ENCODE data around the gene ABAT.
A peak's percentile ranks its signal among the peaks of the same experiment; 100 is the strongest.
"Not testable (repeated sequence)": the region's sequence is repeated elsewhere in the genome, so short reads cannot be mapped to it uniquely, and the experiment has no call there.

ABAT gene

DNA sequence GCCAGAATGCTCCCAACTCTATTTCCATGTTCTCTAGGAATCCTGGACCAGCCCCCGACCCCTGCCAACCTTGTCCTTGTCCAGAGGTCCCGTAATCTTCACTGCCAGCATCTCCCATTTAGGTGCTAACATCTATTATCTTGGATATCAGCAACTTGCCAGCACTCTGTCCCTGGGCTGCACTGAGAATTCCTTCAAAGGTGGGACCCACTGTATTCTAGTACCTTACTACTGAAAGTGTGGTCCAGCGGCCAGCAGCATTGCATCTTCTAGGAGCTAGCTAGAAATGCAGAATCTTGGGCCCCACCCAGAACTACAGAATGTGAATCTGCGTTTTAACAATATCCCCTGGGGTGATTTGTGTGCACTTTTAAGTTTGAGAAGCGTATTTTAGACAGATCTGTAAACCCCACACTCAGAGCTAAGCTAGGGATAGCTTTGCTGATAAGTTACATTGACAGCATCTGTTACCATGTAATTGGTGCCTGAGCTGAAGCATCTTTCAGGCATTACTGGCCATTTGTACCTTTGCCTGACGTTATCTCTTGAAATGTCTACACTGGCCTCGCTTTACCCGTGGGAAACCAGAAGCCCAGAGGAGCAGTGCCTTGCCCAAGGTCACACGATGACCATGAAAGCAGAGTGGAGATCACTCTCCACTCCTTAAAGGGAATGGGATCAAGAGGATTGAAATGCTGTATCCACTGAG, 8.3 kb downstream of the ABAT start:
- no peak for DNase-seq (ENCODE audit: low spot score)

DNA sequence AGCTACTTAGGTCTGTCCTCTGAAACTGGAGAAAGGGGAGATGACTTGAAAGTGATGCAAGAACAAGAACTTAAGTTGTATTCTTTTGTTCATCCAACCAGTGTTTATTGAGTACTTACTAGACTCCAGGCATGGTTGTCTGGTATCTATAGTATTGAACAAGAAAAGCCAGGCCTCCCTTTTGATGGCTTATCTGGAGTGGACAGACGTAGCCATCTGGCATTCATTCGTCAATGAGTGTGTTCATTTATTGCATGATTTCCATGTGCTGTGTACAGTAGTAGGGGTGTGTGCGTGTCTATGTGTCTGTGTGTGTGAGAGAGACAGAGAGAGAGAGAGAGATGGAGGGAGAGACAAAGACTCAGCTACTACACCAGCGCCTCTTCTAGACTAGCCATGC, 9.2 kb downstream of the ABAT start:
- no peak for DNase-seq (ENCODE audit: low spot score)

DNA sequence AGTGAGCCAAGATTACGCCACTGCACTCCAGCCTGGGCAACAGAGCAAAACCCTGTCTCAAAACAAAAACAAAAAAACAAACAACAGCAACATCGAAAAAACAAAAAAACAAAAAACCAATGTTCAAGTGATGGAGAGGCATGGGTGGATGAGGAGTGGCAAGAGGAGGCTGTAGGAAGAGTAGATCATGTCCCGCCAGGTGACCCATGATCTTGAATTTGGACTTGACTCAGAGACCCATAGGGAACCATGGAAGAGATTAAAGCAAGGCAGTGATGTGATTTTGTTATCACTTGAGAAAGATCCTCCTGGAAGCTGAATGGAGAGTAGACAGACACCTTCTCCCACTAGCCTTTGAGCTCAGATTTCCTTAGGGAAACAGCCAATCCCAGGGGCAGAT, 11.2 kb downstream of the ABAT start:
- no peak for DNase-seq (ENCODE audit: low spot score)

DNA sequence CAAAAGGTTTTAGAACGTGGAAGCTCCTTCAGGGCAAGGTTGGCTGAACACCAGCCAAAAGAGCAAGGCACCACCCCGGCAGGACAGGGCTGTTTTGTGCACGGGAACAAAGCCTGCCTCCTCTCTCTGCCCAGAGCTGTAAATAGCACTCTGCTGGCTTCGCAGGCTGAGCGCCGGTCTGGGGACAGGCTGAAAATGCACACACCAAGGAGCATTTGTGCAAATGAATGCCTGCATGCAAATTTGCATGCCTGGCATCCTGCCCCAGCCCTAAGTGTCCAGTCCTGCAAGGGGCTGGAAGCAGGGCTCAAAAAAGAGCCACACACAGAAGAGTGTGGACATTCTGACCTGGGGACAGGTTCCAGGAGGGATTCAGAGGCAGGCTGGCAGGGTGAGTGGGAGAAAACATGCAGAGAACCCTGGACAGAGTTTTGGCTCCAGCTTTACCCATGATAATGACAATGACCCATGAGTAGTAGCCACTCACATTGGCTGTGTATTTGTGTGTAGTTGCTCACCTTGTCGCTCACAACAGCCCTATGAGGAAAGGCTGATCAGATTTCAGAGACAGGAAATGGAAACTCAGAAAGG, 11.7 kb downstream of the ABAT start:
- peak; percentile 37 for DNase-seq (ENCODE audit: low spot score)

DNA sequence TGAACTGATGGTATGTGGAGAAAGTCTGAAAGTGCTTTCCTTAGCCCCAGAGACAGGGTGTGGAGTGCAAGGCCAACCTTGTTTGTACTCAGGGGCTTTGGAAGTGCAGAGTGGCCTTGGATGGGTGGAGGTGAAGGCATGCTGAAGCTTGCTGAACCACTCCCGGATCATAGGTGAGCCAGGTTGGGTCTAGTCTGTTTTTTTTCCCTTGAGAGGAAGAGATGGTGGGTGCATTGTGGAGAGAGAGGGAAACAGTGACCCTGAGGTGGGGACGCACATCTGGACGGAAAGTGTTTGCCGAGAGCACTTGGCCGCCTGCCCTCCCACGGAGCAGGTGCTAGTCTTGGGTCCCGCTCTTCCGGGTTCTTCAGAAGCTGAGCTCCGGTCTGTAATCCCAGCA, 12.5 kb downstream of the ABAT start:
- no peak for DNase-seq (ENCODE audit: low spot score)

DNA sequence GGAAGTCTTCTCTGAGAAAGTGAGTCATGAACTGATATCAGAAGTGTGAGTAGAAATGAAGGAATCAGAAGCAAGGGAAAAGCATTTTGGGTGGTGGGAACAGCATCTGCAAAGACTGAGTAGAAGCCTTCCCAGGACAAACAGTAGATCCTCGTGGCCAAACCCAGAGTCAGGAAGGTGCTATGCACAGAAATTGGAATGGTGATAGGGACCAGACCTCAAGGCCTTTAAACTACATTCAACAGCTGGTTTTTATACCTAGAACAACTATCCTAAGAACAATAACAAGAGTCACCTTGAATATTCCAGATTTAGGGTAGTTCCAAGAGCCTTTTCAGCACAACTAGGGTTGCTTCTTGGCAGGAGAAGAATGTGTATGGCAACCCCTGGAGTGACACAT, 15.3 kb downstream of the ABAT start:
- DNase-seq (ENCODE audit: low spot score): no peak

DNA sequence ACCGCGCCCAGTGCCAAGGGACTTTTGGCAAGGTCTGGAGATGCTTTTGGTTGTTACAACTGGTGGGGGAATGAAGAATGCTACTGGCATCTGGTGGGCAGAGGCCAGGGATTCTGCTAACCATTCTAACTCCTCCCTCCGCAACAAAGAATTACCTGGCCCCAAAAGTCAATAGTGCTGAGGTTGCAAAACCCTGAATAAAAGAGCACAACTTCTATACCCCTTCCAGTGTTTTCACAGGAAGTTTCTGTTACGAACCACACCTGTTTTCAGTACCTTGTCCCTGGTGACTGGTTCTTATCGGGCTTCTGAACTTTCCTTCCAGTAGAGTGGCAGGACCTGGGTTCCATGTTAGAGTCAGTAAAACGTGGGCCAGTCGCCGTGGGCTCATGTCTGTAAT, 17.3 kb downstream of the ABAT start:
- no peak for DNase-seq (ENCODE audit: low spot score)

DNA sequence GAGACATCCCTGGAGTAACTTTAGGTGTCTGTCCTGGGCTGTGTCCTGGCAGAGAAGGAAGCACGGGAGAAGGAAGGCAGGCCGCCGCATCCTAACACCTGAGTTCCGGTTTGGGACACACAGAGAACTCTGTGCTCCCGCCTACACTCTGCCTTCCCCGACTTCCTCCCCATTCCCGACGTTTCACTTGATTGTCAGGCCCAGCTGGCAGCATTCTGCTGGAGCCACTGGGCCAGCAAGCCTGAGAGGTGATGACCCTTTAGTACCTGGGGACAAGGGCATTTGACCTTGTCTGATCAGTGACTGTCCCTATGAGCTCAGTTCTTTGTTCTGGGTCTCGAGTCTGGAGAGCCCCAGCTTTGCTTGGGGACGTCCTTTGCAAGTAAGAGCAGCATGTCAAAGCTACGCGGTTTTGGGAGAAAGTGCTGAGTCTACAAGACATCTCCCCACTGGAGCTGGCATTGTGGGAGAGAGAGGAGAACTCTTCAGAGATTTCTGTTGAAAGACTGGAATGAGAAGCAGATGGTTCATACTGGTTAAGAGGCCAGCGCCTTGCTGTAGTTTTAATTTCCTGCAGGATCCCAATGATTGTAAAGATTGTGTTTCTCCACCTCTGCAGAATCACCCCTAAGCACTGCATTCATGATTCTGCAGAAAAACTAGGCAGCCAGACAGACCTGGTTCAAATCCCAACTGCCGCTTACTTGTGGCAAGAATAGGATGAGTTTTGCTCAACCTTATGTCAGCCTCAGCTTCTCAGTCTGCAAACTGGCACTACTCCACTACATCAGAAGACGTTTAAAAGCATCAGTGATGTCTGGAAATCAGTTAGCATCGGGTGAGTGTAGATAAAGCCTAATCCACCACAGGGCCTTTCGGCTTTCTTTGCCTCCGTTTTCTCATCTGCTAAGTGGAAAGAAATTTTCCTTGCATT, 20.6 kb downstream of the ABAT start:
- no peak for DNase-seq (ENCODE audit: low spot score)

DNA sequence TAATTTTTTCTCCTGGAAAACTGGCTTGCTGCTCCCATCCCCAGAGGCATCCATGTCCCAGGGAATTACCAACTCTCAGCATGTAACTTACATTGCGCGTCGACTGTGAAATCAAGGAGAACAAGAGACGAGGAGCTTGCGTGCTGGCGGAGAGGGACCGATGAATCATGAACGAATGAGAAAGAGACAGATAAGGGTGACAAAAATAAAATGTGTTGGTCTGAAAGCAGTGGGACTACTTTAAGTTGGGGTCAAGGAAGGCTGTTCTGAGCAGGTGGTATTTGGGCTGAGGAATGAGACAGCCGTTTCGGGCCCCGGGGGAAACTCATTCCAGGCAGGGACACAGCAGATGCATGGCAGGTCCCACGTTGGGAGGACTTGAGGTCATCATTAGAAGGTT, 22.5 kb downstream of the ABAT start:
- no peak for DNase-seq (ENCODE audit: low spot score)

DNA sequence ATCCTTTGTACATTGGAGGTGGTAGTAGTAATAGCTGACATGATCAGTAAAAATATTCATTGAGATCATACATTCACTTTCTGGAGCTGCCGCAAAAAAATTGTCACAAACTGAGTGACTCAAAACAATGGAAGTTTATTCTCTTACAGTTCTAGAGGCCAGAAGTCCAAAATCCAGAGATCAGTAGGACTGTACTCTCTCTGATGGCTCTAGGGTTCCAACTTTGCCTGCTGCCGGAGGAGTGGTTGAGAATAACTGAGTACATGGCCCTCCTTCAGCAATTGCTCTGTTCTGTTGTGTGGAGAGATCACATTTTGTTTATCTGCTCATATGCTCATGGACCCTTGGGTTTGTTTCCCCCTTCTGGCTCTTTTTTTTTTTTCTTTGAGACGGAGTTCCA, 23.5 kb downstream of the ABAT start:
- no peak for DNase-seq (ENCODE audit: low spot score)

DNA sequence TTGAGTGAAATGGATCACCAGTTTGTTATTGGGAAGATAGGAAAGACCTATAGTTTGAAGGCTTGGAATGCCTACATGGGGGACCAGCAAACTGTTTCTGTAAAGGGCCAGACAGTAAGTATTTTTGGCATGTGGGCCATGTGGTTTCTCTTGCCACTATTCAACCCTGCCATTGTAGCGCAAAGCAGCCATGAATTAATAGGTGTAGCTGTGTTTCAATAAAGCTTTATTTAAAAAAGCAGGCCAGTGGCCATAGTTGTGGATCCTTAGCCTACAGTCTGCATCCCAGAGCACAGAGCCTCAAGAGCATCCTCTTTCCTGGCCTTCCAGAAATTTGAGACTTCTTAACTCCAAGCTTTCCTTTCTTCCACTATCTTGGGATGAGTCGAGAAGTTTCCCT, 29.3 kb downstream of the ABAT start:
- no peak for DNase-seq (ENCODE audit: low spot score)

DNA sequence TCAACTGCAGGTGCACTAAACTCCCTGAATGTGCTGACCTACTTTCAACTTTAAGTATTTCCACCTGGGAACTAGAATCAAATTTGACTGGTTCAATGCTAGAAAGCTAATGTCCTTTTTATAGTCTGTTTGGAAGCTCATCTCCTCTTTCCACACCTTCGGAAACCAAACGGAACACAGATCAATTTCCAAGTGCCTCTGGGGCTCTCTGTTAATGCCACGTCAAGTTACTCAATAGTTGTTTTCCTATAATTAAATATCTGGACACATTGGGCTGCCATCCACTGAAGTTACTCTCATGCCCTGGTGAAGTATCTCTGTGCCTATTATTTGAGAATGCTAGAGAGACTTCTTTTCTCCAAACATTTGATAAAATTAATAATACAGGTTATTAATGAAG, 29.7 kb downstream of the ABAT start:
- no peak for DNase-seq (ENCODE audit: low spot score)

DNA sequence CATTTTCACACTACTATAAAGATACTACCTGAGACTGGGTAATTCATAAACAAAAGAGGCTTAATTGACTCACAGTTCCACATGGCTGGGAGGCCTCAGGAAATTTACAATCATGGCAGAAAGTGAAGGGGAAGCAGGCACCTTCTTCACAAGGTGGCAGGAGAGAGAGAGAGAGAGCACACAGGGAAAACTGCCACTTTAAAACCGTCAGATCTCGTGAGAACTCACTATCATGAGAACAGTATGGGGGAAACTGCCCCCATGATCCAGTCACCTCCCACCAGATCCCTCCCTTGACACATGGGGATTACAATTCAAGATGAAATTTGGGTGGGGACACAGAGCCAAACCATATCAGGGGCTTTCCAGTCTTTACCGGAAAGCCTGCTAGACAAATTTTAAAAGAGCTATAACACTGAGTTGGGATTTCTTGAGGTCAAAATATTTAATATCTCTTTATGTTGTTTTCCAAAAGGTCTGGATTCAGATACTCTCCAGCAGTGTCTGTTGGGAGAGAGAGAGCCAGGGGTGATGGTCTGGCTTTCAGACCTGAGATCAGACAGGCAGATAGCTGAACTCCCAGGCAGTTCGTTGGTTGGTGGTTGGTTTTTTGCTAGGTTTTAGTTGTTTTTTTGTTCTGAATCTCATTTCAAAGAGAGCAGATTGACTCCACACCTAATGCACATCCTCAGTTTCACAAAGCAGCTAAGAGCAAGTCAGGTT, 30.8 kb downstream of the ABAT start:
- not testable (repeated sequence) for DNase-seq (ENCODE audit: low spot score)

DNA sequence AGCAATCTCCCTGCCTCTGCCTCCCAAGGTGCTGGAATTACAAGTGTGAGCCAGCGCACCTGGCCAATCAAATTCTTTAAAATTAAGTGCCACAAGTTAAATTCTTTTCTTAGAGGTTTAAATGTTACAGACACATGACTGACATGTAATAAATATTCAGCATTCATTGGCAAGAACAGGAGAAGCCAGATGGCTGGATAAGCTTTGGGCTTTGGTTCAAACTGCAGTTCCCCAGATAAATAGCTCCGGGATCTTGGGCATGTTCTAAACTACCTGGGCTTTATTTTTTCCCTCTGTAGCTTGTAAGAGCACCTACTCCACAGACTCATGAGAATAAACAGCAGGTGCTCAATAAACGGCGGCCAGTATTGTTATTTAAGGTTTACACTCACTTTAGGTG, 34.1 kb downstream of the ABAT start:
- no peak for DNase-seq (ENCODE audit: low spot score)

DNA sequence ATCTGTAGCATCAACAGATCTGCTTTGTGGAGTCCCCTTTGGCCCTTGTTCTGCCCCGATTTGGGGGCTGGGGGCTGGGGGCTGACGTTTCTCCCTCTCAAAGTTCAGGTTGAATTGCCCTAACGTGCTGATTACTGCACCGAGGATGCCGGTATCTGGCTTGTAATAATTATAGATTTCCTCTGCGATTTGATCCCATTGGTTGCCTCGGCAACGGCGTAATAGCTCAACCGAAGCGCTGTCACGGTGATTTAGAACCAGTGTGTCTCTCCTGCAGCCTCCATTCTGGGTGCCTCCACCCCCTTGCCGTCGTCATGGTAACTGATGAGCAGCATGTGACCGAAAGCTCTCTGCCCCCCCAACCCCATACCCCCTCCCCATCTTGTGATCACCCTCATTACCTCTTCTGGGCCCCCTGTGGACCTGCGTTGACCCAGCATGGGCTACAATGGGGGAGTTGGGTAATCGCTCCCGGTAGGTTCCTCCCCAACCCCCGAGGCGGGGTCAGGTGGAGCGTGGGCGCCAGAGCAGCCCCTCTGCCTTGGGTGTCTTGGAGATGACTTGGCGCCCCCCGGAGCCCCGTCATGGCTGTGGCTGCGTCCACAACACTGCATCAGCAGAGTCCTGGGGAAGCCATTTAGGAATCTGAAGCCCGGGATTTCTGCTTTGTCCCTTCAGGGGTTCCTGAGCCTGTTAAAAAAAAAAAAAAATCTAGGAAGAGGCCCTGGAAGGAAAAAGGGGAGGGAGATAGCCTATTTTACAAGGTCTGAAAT, 38.4 kb downstream of the ABAT start:
- no peak for DNase-seq (ENCODE audit: low spot score)

DNA sequence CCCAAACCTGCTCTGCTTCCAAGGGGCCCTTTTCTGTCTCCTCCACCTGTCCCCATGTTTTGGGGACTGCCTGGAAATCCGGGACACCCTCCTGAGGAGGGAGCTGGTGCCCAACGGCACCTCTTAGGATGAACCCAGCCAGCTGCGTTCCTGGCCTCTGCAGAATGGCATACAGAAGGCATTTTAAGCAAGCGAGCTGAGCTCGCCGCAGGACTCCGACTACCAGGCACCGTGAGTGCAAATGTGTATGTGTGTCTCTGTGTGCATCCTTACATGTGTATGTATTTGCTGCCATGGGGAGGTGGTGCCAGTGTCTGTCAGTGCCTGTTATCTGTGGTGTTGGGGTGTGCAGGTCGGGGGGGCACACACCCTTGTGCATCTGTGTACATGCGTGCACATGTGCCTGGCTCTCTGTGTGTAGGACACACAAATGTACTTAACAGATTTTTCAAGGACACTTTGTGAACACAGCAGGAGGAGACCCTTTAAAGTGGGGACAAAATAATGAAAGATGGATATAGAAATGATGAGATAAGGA, 39.3 kb downstream of the ABAT start:
- DNase-seq (ENCODE audit: low spot score): no peak

DNA sequence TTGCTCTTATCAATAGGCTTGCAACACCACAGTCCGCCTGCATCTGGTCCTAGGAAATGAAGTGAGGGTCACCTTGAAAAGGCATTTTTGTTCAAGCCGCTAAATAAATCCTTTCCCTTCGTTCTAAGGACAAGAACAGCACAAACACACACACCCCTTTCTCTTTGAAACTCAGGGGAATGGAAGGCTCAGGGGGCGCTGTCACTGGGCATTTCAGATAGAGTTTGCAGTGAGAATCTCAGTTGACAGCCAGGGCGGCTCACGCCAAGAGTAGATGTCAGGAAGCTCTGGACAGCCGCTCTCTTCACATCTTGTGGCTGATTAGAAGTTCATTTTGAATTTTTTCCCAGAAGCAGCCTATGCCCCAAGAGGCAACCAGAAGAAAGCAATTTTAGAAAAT, 39.8 kb downstream of the ABAT start:
- no peak for DNase-seq (ENCODE audit: low spot score)

DNA sequence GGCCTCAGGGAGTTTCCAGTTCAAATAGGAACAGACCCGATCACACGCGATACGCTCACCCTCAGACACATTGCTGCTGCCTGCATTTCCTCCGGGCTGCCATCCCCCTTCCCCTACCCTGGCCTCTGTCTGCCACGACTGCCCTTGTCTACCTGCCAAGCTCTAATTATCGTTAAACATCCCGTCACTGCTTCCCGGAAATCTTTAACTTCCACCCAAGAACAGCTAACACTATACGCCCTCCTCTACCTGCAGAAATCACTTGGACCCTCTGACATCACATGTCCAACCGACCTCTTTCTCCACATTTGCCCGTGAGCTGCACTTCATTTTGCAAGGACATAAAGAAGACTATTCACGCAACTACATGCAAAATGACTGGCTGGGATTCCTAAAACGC, 40.4 kb downstream of the ABAT start:
- DNase-seq (ENCODE audit: low spot score): no peak

DNA sequence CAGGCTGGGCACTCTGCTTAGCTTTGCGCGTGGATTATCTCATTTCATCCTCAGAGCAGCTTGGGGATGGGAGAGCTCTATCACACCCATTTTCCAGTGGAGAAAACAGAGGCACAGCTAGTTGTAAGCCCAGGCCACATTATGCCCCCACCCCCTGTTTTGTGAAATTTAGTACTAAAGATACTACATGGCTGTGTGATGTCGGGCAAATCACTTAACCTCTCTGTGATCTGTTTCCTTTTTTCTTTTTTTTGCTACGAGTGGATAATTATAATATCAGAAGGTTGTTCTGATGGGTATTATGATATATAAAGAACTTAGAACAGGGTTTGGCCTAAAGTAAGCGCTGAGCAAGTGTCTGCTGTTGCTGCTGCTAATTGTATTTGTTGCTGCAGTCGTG, 41.6 kb downstream of the ABAT start:
- DNase-seq (ENCODE audit: low spot score): no peak

DNA sequence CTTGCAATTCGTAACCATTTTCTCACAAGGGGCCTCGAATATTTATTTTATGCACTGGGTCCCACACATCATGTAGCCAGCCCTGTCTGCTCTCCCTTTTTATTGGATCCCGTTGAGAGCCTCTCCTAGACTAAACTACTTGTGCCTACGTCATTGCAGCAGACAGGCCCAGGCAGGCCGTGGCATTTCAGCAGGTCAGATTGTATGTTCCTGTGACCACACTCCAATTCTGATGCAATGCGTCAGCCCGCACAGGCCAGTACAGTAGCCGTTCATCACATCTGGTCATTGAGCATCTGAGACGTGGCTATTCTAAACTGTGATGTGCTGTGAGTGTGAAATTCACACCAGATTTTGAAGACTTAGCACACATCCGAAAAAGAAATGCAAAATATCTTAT, 42.2 kb downstream of the ABAT start:
- DNase-seq (ENCODE audit: low spot score): no peak

DNA sequence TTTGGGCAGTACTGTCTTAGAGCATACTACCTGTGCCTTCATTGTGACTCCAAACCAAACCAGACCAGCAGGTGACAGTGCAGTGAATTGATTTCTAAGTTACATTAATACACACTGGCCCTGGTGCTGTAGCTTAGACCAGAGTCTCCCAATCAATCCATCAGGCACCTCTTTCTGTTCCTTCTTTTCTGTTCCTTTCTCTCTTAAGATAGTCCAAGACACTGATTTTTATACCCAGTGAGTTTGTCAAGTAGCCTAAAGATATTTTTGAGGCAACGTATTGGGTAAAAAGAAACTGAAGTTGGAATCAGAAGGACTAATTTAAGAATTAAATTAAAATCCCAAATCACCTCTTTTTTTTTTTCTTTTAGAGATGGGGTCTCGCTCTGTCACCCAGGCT, 43.1 kb downstream of the ABAT start:
- DNase-seq (ENCODE audit: low spot score): no peak

All from pons (tissue), 1 donor.